NCI-H1436 treated with DMSO at 0.1 percent for 48 hours (cell line): ENCODE data around the gene GRK3.
"Not testable (repeated sequence)": the region's sequence is repeated elsewhere in the genome, so short reads cannot be mapped to it uniquely, and the experiment has no call there.

Experiments used
- DNase-seq: peaks from one replicate; lab custom pipeline; 2025; lab: John Stamatoyannopoulos, UW

The GRK3 gene

GRCh38 chr22:25564320-25564978 lies at the start of gene GRK3:
Gene GRK3 (plus strand): TSS chr22:25564675. CDS start chr22:25565041, 366 bp downstream.
- DNase-seq, result no peak

- no peak for DNase-seq
These were observed 46.3 kb upstream of the GRK3 start for GRCh38 chr22:25518000-25518663.

- no peak for DNase-seq
These were observed 39.1 kb upstream of the GRK3 start for GRCh38 chr22:25525376-25525775.

GRCh38 chr22:25525804-25526584 lies 38.5 kb upstream of the GRK3 start:
- DNase-seq, result not testable (repeated sequence)

- DNase-seq, result not testable (repeated sequence)
These were observed 37.5 kb upstream of the GRK3 start for GRCh38 chr22:25527016-25527415.

- not testable (repeated sequence) for DNase-seq
These were observed 36.4 kb upstream of the GRK3 start for GRCh38 chr22:25528068-25528467.

- not testable (repeated sequence) for DNase-seq
These were observed 35.4 kb upstream of the GRK3 start for GRCh38 chr22:25529059-25529458.

- DNase-seq, result not testable (repeated sequence)
These were observed 34.8 kb upstream of the GRK3 start for GRCh38 chr22:25529541-25530137.

- not testable (repeated sequence) for DNase-seq
These were observed 32.8 kb upstream of the GRK3 start for GRCh38 chr22:25531677-25532076.

GRCh38 chr22:25534724-25535123 lies 29.8 kb upstream of the GRK3 start:
- no peak for DNase-seq

GRCh38 chr22:25536589-25536988 lies 27.9 kb upstream of the GRK3 start:
- DNase-seq, result no peak

- DNase-seq, result no peak
These were observed 24.1 kb upstream of the GRK3 start for GRCh38 chr22:25540166-25540907.

GRCh38 chr22:25540908-25541660 lies 23.4 kb upstream of the GRK3 start:
- no peak for DNase-seq

- DNase-seq, result no peak
These were observed 22.3 kb upstream of the GRK3 start for GRCh38 chr22:25542191-25542590.

- no peak for DNase-seq
These were observed 21.6 kb upstream of the GRK3 start for GRCh38 chr22:25542720-25543402.

GRCh38 chr22:25545146-25545545 lies 19.3 kb upstream of the GRK3 start:
- no peak for DNase-seq

- no peak for DNase-seq
These were observed 18.8 kb upstream of the GRK3 start for GRCh38 chr22:25545672-25546071.

GRCh38 chr22:25546242-25546641 lies 18.2 kb upstream of the GRK3 start:
- no peak for DNase-seq

- DNase-seq, result no peak
These were observed 17.7 kb upstream of the GRK3 start for GRCh38 chr22:25546751-25547150.

GRCh38 chr22:25548866-25549464 lies 15.5 kb upstream of the GRK3 start:
- DNase-seq, result no peak
